ENCODE measurements around the gene SLC19A1.

The SLC19A1 gene

DNA sequence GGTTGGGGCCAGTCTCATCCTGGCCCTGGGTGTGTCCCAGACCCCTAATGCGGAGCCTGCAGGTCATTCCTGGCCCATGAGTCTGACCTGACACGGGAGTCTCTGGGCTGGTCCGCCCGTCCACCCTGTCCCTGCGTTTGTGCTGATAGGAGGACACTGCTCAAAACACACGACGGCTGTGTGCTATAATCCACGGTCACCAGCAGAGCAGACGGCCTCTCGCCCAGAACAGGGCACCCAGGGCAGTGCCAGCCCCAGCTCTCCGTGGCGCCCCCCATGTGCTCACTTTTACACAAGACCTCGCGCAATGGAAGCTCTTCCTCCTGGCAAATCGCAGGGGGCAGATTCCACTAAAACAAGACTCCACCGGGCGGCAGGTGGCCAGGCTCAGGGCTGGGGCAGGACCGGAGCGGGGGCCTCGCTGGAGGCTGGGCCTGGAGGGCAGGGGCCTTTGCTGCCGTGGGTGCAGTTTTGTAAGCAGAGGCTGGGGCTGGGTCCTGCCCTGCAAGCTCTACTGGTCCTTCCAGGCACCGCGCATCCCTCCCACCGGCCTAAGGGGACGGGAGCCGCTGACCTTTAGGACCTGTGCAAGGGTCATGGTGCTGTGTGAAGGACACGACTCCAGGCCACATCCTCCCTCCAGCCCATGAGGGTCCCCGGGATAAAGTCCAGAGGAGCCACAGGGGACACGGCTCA, 10.6 kb upstream of the SLC19A1 start:
- DNase-seq (ENCODE audit: low read depth in 2 of 2) = no peak

DNA sequence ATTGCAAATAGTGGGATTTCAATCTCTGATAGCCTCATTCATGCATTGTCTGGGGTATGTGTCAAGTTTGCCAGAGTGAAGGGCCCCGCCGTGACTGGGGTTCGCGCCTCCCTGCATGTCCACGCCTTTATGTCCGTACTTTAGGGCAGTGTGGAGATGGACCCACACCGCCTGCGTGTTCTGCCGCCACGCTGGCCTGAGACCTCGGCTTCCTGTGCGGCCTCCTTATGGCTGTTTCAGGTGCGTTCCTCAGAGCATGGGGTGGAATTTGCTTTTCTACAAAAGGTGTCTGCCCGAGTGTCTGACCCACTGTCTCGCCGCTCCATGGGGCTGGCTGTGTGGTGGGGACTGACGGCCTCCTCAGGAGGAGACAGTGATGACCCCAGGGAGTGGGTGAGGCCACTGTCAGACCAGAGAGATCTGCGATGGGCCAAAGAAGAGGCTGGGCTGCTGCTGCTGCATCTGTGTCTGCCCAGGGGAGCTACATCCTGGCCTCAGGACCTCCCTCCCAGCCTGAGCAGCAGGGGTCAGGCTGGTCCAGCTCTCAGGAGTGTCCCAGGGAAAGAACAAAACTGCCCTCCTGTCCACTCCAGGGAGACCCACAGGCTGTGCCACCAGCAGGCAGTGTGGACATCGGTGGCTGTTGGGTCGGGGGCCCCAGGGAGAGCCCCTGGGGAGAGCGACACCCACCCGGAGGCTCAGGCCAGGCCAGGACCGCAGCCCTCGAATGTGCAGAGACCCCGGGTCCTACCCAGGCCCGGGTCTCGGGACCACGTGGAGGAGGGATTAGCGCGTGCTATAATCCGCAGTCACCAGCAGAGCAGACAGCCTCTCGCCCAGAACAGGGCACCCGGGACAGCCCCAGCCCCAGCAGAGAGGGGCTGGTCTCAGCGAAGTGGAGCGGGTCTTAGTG, 9.8 kb upstream of the SLC19A1 start:
- no peak for TF ChIP-seq CTCF (IDR thresholded peaks at IDR 0.05; ENCODE audit: low read depth, low read length)
- H3K4me3 ChIP-seq (replicated peaks in 1 of 2; ENCODE audit: low read depth in 2 of 2, low read length in 2 of 2) = no peak overlapping the region
- no peak for DNase-seq (ENCODE audit: low read depth in 2 of 2)

More for the DNA sequence above, 10.6 kb upstream of the SLC19A1 start:
- H3K4me3 ChIP-seq (replicated peaks in 1 of 2; ENCODE audit: low read depth in 2 of 2, low read length in 2 of 2) = no peak overlapping the region
- TF ChIP-seq CTCF (IDR thresholded peaks at IDR 0.05; ENCODE audit: low read depth, low read length) = no peak

- H3K4me3 ChIP-seq (replicated peaks in 1 of 2; ENCODE audit: low read depth in 2 of 2, low read length in 2 of 2) = no peak overlapping the region
- no peak for TF ChIP-seq CTCF (IDR thresholded peaks at IDR 0.05; ENCODE audit: low read depth, low read length)
- DNase-seq (ENCODE audit: low read depth in 2 of 2) = peak; percentile 65 to 92
Measured at GRCh38 chr21:45551316-45551715, 9.1 kb upstream of the SLC19A1 start.

DNA sequence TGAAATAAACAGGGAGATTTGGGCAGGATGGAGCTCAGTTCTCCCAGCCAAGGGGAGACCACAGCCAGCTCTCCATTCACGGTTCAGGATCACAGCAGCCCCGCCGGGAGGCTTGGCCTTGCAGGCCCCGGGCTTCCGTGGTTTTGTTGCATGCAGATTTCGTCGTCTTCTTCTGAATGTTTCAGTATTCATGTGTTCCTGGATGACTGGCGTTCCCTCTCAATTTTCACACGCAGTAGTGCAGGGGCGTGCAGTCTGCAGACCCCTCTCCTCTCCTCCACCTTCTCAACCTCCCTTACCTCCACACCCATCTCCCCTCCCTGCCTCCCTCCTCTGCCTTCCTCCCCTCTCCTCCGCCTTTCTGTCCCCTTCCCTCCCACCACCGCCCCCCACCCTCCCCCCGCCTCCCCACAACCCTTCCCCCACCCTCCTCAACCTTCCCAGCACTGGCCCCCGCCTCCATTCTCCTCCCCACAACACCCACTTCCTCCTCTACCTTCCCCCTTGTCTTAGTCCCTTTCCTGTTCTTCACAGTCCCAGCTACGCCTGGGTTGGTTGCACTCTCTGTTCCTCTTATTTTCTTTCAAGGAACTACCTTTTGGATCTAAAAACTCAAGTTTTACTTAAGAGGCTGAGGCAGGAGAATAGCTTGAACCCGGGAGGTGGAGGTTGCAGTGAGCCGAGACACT, 8.4 kb upstream of the SLC19A1 start:
- H3K4me3 ChIP-seq (replicated peaks in 1 of 2; ENCODE audit: low read depth in 2 of 2, low read length in 2 of 2) = no peak overlapping the region
- DNase-seq (ENCODE audit: low read depth in 2 of 2) = no peak

DNA sequence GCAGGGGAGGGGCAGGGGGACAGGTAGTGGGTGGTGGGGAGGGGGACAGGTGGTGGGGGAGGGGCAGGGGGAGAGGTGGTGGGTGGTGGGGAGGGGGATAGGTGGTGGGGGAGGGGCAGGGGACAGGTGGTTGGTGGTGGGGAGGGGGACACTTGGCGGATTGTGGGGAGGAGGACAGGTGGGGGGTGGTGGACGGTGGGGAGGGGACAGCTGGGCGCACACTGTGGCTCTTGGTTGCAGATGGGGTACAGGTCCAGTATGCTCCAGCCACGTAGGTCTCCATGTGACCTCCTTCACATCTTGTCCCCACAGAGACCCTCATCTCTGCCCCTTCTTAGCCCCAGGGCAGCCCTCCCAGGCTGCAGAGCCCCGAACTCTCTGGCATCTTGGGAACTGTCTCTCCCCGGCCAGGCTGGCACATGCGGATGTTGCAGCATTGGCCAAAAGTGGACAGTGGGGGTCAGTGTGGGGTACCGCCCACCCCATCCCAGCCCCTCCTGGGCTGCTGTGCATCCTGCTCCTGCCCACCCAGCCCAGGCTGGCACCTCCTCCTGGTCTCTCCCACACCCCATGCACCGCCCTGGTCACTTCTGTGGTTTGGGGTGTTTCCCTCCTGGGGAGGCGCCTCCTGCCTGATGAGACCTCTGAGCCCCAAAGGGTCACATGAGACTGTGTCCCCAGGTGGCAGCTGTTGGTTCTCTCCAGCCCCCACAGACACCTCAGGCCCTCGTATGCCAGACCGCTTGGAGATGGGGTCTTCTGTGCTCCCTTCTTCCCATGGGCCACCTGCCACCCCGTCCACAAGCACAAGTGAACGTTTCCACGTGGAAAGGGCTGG, 7.6 kb upstream of the SLC19A1 start:
- no peak for DNase-seq (ENCODE audit: low read depth in 2 of 2)
- no peak overlapping the region for H3K4me3 ChIP-seq (replicated peaks in 1 of 2; ENCODE audit: low read depth in 2 of 2, low read length in 2 of 2)
- TF ChIP-seq CTCF (IDR thresholded peaks at IDR 0.05; ENCODE audit: low read depth, low read length) = no peak

More for the DNA sequence above, 8.4 kb upstream of the SLC19A1 start:
- no peak for TF ChIP-seq CTCF (IDR thresholded peaks at IDR 0.05; ENCODE audit: low read depth, low read length)
